ENCODE results near the gene APH1B. TPM values are rescaled to one million over a fixed set of nuclear protein-coding genes. Genes with fewer than 3 reads are reported as not detected.

The APH1B gene
- total RNA-seq, 1 donor from 2014 or later = 22.8 TPM

GRCh38 chr15:63299943-63300575 lies 22.7 kb downstream of the APH1B start:
- intact Hi-C loops (cut with DNase I) = no loop called here

GRCh38 chr15:63301088-63301487 lies 23.7 kb downstream of the APH1B start:
- Histone ChIP-seq H3K36me3 (peaks cover 0 to 6% of the 10 kb centered on the region in 2 donors), H3K27me3 (no peaks in the 10 kb centered on the region), H3K9me3 (no peaks in the 10 kb centered on the region), H3K4me3 (no peak overlapping the region), H3K27ac (no peak overlapping the region), H3K4me1 (no peaks in the 10 kb centered on the region)
- TF ChIP-seq CTCF (IDR thresholded peaks at IDR 0.05) = no peak
- no peak for TF ChIP-seq POLR2AphosphoS5 (IDR thresholded peaks at IDR 0.05; ENCODE audit: insufficient read depth in 1 of 2, low read depth in 1 of 2)
- TF ChIP-seq POLR2A (IDR thresholded peaks at IDR 0.05) = no peak
- intact Hi-C loops (cut with DNase I) = no loop called here
- no peak for DNase-seq (ENCODE audit: extremely low spot score in 2 of 2)

More at GRCh38 chr15:63299943-63300575, 22.7 kb downstream of the APH1B start:
- no peak for DNase-seq (ENCODE audit: extremely low spot score in 2 of 2)
- TF ChIP-seq CTCF (IDR thresholded peaks at IDR 0.05) (no peak), POLR2A (IDR thresholded peaks at IDR 0.05) (no peak), POLR2AphosphoS5 (IDR thresholded peaks at IDR 0.05; ENCODE audit: insufficient read depth in 1 of 2, low read depth in 1 of 2) (no peak)
- Histone ChIP-seq H3K4me3 (no peak overlapping the region), H3K27ac (no peak overlapping the region), H3K36me3 (no peaks in the 10 kb centered on the region), H3K9me3 (no peaks in the 10 kb centered on the region), H3K27me3 (no peaks in the 10 kb centered on the region), H3K4me1 (no peaks in the 10 kb centered on the region)

- Histone ChIP-seq H3K9me3 (no peaks in the 10 kb centered on the region), H3K27ac (no peak overlapping the region), H3K27me3 (no peaks in the 10 kb centered on the region), H3K4me1 (no peaks in the 10 kb centered on the region), H3K4me3 (no peak overlapping the region), H3K36me3 (peaks cover 0 to 12% of the 10 kb centered on the region in 2 donors)
- no peak for DNase-seq (ENCODE audit: extremely low spot score in 2 of 2)
- intact Hi-C loops (cut with DNase I) = no loop called here
- TF ChIP-seq POLR2AphosphoS5 (IDR thresholded peaks at IDR 0.05; ENCODE audit: insufficient read depth in 1 of 2, low read depth in 1 of 2) (no peak), POLR2A (IDR thresholded peaks at IDR 0.05) (no peak), CTCF (IDR thresholded peaks at IDR 0.05) (no peak)
Measured at GRCh38 chr15:63305260-63305659, 27.9 kb downstream of the APH1B start.

- intact Hi-C loops (cut with DNase I) = no loop called here
- H3K27ac ChIP-seq = no peak overlapping the region
- H3K36me3 ChIP-seq = peaks cover 0 to 12% of the 10 kb centered on the region in 2 donors
- no peak overlapping the region for H3K4me3 ChIP-seq
- H3K9me3 ChIP-seq = no peaks in the 10 kb centered on the region
- H3K27me3 ChIP-seq = no peaks in the 10 kb centered on the region
- no peak for TF ChIP-seq CTCF (IDR thresholded peaks at IDR 0.05)
- TF ChIP-seq POLR2AphosphoS5 (IDR thresholded peaks at IDR 0.05; ENCODE audit: insufficient read depth in 1 of 2, low read depth in 1 of 2) = no peak
- no peak for TF ChIP-seq POLR2A (IDR thresholded peaks at IDR 0.05)
- H3K4me1 ChIP-seq = no peaks in the 10 kb centered on the region
- DNase-seq (ENCODE audit: extremely low spot score in 2 of 2) = no peak
Measured at GRCh38 chr15:63306492-63307073, 29.2 kb downstream of the APH1B start.

- intact Hi-C loops (cut with DNase I) = no loop called here
- TF ChIP-seq POLR2A (IDR thresholded peaks at IDR 0.05) (no peak), POLR2AphosphoS5 (IDR thresholded peaks at IDR 0.05; ENCODE audit: insufficient read depth in 1 of 2, low read depth in 1 of 2) (no peak)
- no peaks in the 10 kb centered on the region for H3K4me1 ChIP-seq
- no peak overlapping the region for H3K4me3 ChIP-seq
- no peak for DNase-seq (ENCODE audit: extremely low spot score in 2 of 2)
- no peaks in the 10 kb centered on the region for H3K27me3 ChIP-seq
- peaks cover 0 to 12% of the 10 kb centered on the region in 2 donors for H3K36me3 ChIP-seq
- no peaks in the 10 kb centered on the region for H3K9me3 ChIP-seq
- no peak overlapping the region for H3K27ac ChIP-seq
Measured at GRCh38 chr15:63308491-63308890, 31.1 kb downstream of the APH1B start.
